ENCODE measurements around the gene NYAP2. TPM values are rescaled to one million over a fixed set of nuclear protein-coding genes. Genes with fewer than 3 reads are reported as not detected.

The NYAP2 gene
- total RNA-seq, 8 experiments from 2014 or later: 0.13 to 9.2 (median 3.4) TPM

DNA sequence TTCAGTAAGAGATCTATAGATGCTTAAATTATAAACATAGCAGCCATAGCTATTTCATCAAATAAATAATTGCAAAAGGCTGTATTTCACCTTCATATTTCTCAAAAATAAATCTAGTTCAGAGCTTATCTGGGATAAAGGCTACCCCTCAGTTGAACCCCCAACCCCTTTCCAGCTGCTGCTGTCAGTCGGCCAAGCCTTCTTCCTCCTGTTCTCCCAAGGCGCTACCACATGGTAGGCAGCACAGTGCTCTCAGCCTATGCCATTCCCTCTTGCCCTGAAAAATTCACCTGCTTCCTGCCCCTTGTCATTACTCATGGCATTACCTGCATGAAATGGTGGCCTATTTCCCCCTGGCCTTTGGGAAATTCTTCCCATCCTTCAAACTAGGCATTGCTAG is 136.5 kb downstream of the NYAP2 start:
- Histone ChIP-seq H3K4me1 (replicated peaks in 1 of 2) (peaks cover 6 to 23% of the 10 kb centered on the region in 2 donors), H3K4me3 (no peak overlapping the region), H3K27ac (no peak overlapping the region)
- WGBS, 10 experiments: 8 to 100% (median 86%) methylated on average over 1 to 2 of the region's 2 CpGs; no CpG with 5 or more reads in 2 of the 10 experiments
- in situ Hi-C loops (cut with MboI; ENCODE audit: low pct_unique_long_range_greater_than_20kb in 2 of 9, low sequenced_read_pairs in 9 of 9, unreplicated experiment in 9 of 9): no loop called here
- ATAC-seq (replicated peaks in 6 of 8): no peak

DNA sequence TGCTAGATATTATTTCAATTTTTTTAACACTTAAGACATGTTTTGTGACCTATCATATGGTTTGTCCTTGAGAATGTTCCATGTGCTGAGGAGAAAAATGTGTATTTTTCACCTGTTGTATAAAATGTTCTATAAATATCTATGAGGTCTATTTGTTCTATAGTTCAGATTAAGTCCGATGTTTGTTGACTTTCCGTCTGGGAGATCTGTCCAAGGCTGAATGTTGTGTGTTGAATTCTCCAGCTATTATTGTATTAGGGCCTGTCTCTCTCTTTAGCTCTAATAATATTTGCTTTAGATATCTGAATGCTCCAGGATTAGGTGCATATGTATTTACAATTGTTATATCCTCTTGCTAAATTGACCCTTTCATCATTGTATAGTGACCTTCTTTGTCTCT is 144.1 kb downstream of the NYAP2 start:
- no peak overlapping the region for H3K27ac ChIP-seq
- WGBS, 10 experiments: 47 to 100% (median 87%) methylated on average over 1 to 2 of the region's 2 CpGs; no CpG with 5 or more reads in 1 of the 10 experiments

GRCh38 chr2:225556461-225556860 is 157.0 kb downstream of the NYAP2 start:
- ATAC-seq (replicated peaks in 6 of 8): no peak
- in situ Hi-C loops (cut with MboI; ENCODE audit: low pct_unique_long_range_greater_than_20kb in 2 of 9, low sequenced_read_pairs in 9 of 9, unreplicated experiment in 9 of 9): no loop called here
- Histone ChIP-seq H3K27ac (no peak overlapping the region), H3K4me3 (no peak overlapping the region), H3K4me1 (replicated peaks in 1 of 2) (peaks cover 14 to 32% of the 10 kb centered on the region in 2 donors)

More for the DNA sequence above, 144.1 kb downstream of the NYAP2 start:
- in situ Hi-C loops (cut with MboI; ENCODE audit: low pct_unique_long_range_greater_than_20kb in 2 of 9, low sequenced_read_pairs in 9 of 9, unreplicated experiment in 9 of 9): no loop called here
- Histone ChIP-seq H3K4me1 (replicated peaks in 1 of 2) (no peaks in the 10 kb centered on the region), H3K4me3 (no peak overlapping the region)
- no peak for ATAC-seq (replicated peaks in 6 of 8)

- 27 to 86% (median 61%) methylated on average over 1 to 5 of the region's 6 CpGs for WGBS, 10 experiments
- Histone ChIP-seq H3K4me1 (replicated peaks in 1 of 2) (peaks cover 21 to 32% of the 10 kb centered on the region in 2 donors), H3K4me3 (no peak overlapping the region), H3K27ac (peak overlapping the region in 1 of 2 donors; percentile 6)
- in situ Hi-C loops (cut with MboI; ENCODE audit: low pct_unique_long_range_greater_than_20kb in 2 of 9, low sequenced_read_pairs in 9 of 9, unreplicated experiment in 9 of 9): no loop called here
- ATAC-seq (replicated peaks in 6 of 8): peak in 6 of 8 experiments; percentile 20 to 76 (median 46)
Measured at GRCh38 chr2:225558399-225559071, 159.0 kb downstream of the NYAP2 start.

DNA sequence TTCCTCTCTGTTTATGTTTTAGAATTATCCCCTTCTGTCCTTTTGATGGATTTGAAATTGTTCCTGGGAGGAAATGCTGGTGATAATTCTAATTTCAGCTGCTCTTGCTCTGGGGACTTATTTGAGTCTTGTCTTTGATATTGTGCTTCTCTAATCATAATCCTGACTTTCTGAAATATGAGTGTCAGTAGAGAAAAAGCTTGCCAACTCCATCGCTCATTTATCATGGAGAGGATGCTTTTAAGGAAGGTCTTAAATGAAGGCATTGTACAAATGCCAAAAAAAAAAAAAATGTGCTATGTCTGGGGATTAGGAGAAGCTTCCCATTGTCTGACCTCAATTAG is 159.5 kb downstream of the NYAP2 start:
- Histone ChIP-seq H3K27ac (no peak overlapping the region), H3K4me3 (no peak overlapping the region), H3K4me1 (replicated peaks in 1 of 2) (peaks cover 21 to 32% of the 10 kb centered on the region in 2 donors)
- in situ Hi-C loops (cut with MboI; ENCODE audit: low pct_unique_long_range_greater_than_20kb in 2 of 9, low sequenced_read_pairs in 9 of 9, unreplicated experiment in 9 of 9): no loop called here
- peak in 5 of 8 experiments; percentile 17 to 69 (median 59) for ATAC-seq (replicated peaks in 6 of 8)
- 44 to 100% (median 78%) methylated on average over 1 of the region's 1 CpG; no CpG with 5 or more reads in 4 of the 10 experiments for WGBS, 10 experiments

DNA sequence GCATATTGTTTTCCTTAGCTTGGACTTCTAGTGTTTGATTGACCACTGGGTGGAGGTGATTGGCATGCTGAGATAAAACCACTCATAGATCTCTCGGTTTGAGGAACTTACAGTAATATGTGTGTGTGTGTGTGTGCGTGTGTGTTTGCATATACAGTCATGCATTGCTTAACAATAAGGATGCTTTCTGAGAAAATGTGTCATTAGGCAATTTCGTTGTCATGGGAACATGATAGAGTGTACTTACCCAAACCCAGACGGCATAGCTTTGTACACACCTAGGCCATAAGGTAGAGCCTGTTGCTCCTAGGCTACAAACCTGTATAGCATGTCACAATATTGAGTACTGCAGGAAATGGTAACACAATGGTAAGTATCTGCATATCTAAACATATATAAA is 167.3 kb downstream of the NYAP2 start:
- Histone ChIP-seq H3K4me3 (no peak overlapping the region), H3K27ac (no peak overlapping the region), H3K4me1 (replicated peaks in 1 of 2) (peaks cover 0 to 7% of the 10 kb centered on the region in 2 donors)
- WGBS, 10 experiments: 17 to 98% (median 68%) methylated on average over 1 to 4 of the region's 4 CpGs
- in situ Hi-C loops (cut with MboI; ENCODE audit: low pct_unique_long_range_greater_than_20kb in 2 of 9, low sequenced_read_pairs in 9 of 9, unreplicated experiment in 9 of 9): no loop called here
- peak in 2 of 8 experiments; percentile 79 to 83 for ATAC-seq (replicated peaks in 6 of 8)

DNA sequence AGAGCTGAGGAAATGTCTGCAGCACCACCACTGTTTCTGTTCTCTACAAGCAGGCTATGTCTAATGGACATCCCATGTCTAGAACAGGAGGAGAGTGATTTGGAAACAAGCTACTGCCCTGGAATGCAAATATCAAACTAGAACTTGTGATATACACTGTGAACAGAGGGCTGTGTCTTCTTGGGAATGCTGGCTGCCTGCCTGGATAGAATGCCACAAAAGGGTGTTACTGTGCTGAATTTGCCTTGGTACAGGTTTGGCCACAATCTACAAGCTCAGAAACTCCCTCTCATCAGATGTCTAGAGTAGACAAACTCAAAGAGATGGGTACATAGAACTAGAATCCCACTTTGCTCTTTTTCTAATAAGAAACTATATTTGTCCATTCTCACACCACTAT is 170.5 kb downstream of the NYAP2 start:
- Histone ChIP-seq H3K27ac (no peak overlapping the region), H3K4me3 (no peak overlapping the region), H3K4me1 (replicated peaks in 1 of 2) (peaks cover 0 to 7% of the 10 kb centered on the region in 2 donors)
- in situ Hi-C loops (cut with MboI; ENCODE audit: low pct_unique_long_range_greater_than_20kb in 2 of 9, low sequenced_read_pairs in 9 of 9, unreplicated experiment in 9 of 9): no loop called here
- peak in 2 of 8 experiments; percentile 59 to 67 for ATAC-seq (replicated peaks in 6 of 8)

- 8 to 100% (median 66%) methylated on average over 1 to 3 of the region's 3 CpGs; no CpG with 5 or more reads in 2 of the 10 experiments for WGBS, 10 experiments
Measured at GRCh38 chr2:225573603-225574002, 174.1 kb downstream of the NYAP2 start.

DNA sequence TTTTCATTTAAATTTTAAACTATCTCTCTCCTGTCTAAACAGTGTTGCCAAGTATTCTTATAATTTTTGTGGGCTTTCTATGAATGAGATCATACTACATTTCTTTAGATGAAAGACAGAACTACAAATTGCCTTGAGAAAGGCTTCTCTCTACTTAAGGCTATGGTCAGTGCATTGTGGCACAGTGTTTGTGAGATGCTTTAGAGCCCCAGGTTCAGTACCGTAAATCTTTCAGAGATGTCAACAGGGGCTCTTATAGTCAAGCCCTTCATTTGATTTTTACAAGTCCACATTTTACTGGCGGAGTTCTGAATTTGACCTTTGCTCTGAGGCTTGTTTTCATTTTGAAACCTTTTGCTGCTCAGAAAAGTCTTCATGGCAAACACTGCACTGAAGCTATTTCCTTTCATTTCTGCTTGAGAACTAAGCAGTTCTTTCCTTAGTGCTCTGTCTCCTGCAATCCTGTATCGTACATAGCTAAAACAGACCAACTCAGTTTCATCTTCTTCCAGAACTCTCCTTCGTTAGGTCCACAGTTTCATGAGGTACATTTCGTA is 175.2 kb downstream of the NYAP2 start:
- no peak overlapping the region for H3K27ac ChIP-seq
- in situ Hi-C loops (cut with MboI; ENCODE audit: low pct_unique_long_range_greater_than_20kb in 2 of 9, low sequenced_read_pairs in 9 of 9, unreplicated experiment in 9 of 9): no loop called here
- peaks cover 0 to 11% of the 10 kb centered on the region in 2 donors for H3K4me1 ChIP-seq (replicated peaks in 1 of 2)
- no peak overlapping the region for H3K4me3 ChIP-seq
- peak in 5 of 8 experiments; percentile 52 to 89 (median 84) for ATAC-seq (replicated peaks in 6 of 8)
- WGBS, 10 experiments: 25 to 67% (median 51%) methylated on average over 2 to 5 of the region's 5 CpGs

More at GRCh38 chr2:225573603-225574002, 174.1 kb downstream of the NYAP2 start:
- H3K4me1 ChIP-seq (replicated peaks in 1 of 2): peaks cover 0 to 11% of the 10 kb centered on the region in 2 donors
- no peak overlapping the region for H3K27ac ChIP-seq
- H3K4me3 ChIP-seq: no peak overlapping the region
- in situ Hi-C loops (cut with MboI; ENCODE audit: low pct_unique_long_range_greater_than_20kb in 2 of 9, low sequenced_read_pairs in 9 of 9, unreplicated experiment in 9 of 9): no loop called here
- no peak for ATAC-seq (replicated peaks in 6 of 8)

DNA sequence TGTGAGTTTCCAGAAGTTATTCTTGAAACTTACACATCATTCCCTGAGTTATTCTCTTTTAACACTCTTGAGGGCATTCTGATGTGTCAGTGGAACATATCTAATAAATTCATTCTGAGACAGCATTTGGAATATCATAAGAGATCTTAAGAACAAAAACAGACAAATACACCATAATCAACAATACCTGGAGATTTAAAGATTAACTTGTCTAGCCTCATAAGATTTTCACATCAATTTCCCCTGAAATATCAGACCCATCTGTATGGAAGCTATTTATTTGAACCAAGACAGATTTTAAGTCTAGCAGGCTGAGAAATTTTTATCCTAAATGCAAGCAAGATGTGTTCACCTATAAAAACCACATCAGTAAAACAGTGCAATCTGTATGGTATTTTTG is 181.6 kb downstream of the NYAP2 start:
- peaks cover 0 to 8% of the 10 kb centered on the region in 2 donors for H3K4me1 ChIP-seq (replicated peaks in 1 of 2)
- ATAC-seq (replicated peaks in 6 of 8): no peak
- no peak overlapping the region for H3K4me3 ChIP-seq
- H3K27ac ChIP-seq: no peak overlapping the region
- in situ Hi-C loops (cut with MboI; ENCODE audit: low pct_unique_long_range_greater_than_20kb in 2 of 9, low sequenced_read_pairs in 9 of 9, unreplicated experiment in 9 of 9): no loop called here

- H3K27ac ChIP-seq: no peak overlapping the region
- in situ Hi-C loops (cut with MboI; ENCODE audit: low pct_unique_long_range_greater_than_20kb in 2 of 9, low sequenced_read_pairs in 9 of 9, unreplicated experiment in 9 of 9): no loop called here
- ATAC-seq (replicated peaks in 6 of 8): no peak
- WGBS, 10 experiments: 40 to 97% (median 79%) methylated on average over 1 to 17 of the region's 26 CpGs; no CpG with 5 or more reads in 1 of the 10 experiments
- no peak overlapping the region for H3K4me3 ChIP-seq
- peaks cover 0 to 8% of the 10 kb centered on the region in 2 donors for H3K4me1 ChIP-seq (replicated peaks in 1 of 2)
Measured at GRCh38 chr2:225581906-225582305, 182.4 kb downstream of the NYAP2 start.

DNA sequence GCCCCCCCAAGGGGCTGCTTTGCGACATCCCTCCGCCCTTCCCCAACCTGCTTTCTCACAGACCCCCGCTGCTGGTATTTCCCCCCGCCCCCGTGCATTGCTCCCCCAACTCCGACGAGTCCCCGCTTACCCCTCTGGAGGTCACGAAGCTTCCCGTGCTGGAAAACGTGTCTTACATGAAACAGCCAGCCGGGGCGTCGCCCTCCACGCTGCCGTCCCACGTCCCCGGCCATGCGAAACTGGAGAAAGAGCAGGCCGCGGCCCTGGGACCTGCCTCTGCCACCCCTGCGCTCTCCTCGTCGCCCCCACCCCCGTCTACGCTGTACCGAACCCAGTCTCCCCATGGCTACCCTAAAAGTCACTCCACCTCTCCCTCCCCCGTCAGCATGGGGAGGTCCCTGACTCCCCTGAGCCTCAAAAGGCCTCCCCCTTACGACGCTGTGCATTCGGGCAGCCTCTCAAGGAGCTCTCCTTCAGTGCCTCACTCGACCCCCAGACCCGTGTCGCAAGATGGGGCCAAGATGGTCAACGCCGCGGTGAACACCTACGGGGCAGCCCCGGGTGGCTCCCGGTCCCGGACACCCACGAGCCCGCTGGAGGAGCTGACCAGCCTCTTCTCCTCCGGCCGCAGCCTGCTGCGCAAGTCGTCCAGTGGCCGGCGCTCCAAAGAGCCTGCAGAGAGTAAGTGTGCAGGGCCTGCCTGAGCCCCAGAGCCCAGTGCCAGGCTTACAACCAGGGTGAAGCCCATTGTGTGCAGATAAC is 183.0 kb downstream of the NYAP2 start:
- no peak overlapping the region for H3K4me3 ChIP-seq
- in situ Hi-C loops (cut with MboI; ENCODE audit: low pct_unique_long_range_greater_than_20kb in 2 of 9, low sequenced_read_pairs in 9 of 9, unreplicated experiment in 9 of 9): no loop called here
- 80 to 100% (median 100%) methylated on average over 1 of the region's 49 CpGs; no CpG with 5 or more reads in 7 of the 10 experiments for WGBS, 10 experiments
- ATAC-seq (replicated peaks in 6 of 8): no peak
- H3K27ac ChIP-seq: no peak overlapping the region
- H3K4me1 ChIP-seq (replicated peaks in 1 of 2): peaks cover 0 to 8% of the 10 kb centered on the region in 2 donors

GRCh38 chr2:225584796-225585195 is 185.3 kb downstream of the NYAP2 start:
- in situ Hi-C loops (cut with MboI; ENCODE audit: low pct_unique_long_range_greater_than_20kb in 2 of 9, low sequenced_read_pairs in 9 of 9, unreplicated experiment in 9 of 9): no loop called here
- ATAC-seq (replicated peaks in 6 of 8): peak; percentile 35 to 98 (median 76)
- peaks cover 0 to 8% of the 10 kb centered on the region in 2 donors for H3K4me1 ChIP-seq (replicated peaks in 1 of 2)

More at GRCh38 chr2:225584796-225585195, 185.3 kb downstream of the NYAP2 start:
- H3K4me3 ChIP-seq: no peak overlapping the region
- H3K27ac ChIP-seq: no peak overlapping the region
